NOMO-1 (cell line): ENCODE data around the gene FAM13C.
"Not testable (repeated sequence)": the region's sequence is repeated elsewhere in the genome, so short reads cannot be mapped to it uniquely, and the experiment has no call there.

Experiments used
- DNase-seq, 2 experiments: peaks; one replicate each; lab custom pipeline; 2025; ENCODE audit not compliant: unreplicated experiment in 2 of 2; lab: John Stamatoyannopoulos, UW

Gene FAM13C

DNA sequence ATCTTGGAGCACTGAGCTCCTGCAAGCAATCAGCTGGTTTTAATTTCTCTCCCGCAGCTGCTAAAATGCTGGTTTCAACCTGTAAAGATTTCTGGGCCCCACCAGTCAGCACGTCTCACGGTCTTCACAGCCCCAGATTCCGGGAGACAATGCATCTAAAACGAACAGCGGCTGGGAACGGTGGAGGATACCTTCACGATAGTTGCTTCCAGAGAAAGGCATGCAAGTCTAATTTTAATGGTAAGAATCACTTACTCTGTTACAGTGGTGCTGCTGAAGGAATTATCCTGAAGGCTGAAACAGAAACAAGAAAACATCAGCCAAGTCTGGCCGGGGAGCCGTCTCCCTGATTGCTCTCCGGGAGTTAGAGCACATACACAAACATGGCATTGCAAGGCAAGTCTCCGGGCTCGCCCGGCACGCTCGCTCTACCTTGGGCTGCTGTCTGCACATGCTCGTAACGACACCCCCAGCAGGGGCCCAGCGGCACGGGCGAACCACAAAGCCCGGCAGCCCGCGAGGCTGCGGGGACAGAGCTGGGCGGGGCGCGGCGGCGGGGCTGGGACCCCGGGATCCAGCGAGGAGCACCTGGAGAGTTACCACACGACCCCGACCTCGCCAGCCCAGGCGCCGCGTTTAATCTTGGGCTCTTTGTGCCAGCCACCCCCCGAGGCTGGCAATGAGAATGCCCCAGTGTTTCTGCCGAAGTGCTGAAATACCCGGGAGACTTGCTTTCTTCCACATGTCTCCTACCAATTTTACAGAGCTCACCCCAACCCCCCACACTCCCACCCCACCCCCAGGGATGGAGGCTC lies at the start of gene FAM13C:
Gene FAM13C, minus strand, starts transcription at position 406 of the 815 bp plus-strand sequence. Its CDS starts 89 bp downstream, at position 317.
- DNase-seq, result no peak

DNA sequence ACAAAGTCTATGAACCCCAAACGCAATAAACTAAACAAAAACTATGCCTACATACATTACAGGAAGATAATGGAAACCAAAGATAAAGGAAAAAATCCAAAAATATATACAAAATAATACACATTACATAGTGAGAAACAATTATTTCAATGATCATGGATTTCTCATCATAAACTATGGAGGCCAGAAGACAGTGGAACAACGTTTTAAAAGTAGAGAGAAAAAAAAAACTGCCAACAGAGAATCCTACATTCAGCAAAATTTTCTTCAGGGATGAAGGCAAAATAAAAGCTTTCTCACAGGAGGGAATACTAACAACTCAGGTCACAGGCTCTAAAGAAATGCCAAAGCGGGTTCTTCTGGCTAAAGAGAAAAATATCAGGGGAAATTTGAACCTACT lies 42.9 kb upstream of the FAM13C start:
- no peak for DNase-seq

DNA sequence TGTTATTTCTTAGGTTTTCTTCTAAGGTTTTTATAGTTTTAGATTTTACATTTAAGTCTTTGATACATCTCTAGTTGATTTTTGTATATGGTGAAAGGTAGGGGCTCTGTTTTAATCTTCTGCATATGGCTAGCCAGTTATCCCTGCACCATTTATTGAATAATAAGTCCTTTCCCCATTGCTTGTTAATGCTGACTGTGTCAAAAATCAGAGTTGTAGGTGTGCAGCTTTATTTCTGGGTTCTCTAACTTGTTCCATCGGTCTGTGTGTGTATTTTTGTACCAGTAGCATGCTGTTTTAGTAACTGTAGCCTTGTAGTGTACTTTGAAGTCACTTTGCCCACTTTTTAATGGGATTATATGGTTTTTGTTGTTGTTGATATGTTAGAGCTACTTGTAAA lies 37.9 kb upstream of the FAM13C start:
- no peak for DNase-seq

DNA sequence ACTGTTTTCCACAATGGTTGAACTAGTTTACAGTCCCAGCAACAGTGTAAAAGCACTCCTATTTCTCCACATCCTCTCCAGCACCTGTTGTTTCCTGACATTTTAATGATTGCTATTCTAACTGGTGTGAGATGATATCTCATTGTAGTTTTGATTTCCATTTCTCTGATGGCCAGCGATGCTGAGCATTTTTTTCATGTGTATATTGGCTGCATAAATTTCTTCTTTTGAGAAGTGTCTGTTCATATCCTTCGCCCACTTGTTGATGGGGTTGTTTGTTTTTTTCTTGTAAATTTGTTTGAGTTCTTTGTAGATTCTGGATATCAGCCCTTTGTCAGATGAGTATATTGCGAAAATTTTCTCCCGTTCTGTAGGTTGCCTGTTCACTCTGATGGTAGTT lies 37.0 kb upstream of the FAM13C start:
- not testable (repeated sequence) for DNase-seq

DNA sequence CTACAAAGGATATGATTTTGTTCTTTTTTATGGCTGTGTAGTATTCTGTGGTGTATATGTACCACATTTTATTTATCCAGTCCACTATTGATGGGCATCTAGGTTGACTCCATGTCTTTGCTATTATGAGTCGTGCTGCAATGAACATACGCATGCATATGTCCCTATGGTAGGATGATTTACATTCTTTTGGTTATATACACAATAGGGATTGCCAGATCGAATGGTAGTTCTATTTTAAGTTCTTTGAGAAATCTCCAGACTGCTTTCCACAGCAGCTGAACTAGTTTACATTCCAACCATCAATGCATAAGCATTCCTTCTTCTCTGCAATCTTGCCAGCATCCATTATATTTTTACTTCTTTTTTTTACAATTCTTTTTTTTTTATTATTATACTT lies 35.6 kb upstream of the FAM13C start:
- no peak for DNase-seq

DNA sequence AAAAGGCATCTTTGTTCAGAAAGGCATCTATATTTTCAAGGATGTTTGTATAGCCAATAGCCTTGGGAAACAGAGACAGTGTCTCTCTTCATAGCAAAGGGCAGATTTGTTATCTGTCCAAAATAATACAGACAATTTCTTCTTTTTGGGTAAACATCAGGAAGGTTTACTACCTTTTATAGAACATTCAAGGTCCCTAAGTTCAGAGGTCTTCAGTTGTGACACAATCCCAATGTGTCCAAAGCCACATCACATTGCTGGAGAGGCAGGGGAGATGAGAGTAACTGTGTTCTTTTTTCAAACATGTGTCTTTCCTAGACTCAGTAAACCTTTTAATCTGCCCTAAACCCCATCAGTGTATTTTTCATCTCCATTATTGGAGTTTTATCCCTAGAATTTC lies 33.6 kb upstream of the FAM13C start:
- DNase-seq, result no peak

DNA sequence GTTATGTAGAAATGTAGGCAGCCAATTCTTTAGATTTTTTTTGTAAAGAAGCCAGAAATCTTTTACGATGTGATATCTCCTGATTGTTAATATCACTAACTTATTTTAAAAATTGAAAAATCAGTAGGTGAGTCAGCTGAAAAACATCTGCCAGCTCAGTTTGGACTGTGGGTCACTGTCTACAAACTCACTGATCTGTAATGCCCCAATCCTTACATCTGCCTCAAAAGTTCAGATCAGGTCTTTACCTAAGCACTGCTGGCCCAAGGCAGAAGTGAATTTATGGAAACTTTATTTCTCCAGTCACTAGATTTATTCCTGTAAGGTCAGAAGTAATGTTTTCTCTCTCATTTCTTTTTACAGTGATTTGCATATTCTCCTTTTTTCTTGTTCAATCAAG lies 31.0 kb upstream of the FAM13C start:
- DNase-seq, result no peak

DNA sequence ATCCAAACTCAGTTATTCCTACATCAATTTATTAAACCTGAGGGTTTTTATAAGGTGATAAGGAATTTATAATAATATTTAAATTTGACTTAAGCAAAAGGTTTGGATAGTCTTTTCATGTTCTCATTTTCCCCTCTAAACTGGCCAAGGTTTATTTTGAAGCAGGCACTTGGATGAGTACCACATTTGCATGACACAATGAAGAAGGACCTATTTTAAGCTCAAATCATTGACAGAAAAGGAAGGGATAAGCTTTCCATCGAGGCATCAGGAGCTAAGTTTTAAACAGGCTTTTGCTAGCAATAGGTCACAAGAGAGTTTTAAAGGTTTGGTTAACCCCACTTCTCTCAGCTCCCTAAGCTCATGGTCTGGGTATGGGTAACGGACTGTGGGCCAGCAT lies 28.7 kb upstream of the FAM13C start:
- DNase-seq, result no peak

DNA sequence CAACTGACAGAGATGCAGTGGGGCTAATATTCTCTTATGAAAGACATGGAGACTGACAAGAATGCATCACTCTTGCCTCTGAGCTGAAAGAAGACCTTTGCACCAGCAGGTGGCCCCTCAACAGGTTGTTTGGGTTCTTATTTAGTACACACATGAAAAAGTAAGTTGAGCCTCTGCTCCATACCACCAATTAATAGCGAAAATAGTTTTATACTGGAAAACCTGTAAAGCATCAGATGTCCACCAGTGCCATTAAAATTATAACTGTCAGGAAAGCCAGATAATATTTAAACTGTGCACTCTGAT lies 26.3 kb upstream of the FAM13C start:
- no peak for DNase-seq

DNA sequence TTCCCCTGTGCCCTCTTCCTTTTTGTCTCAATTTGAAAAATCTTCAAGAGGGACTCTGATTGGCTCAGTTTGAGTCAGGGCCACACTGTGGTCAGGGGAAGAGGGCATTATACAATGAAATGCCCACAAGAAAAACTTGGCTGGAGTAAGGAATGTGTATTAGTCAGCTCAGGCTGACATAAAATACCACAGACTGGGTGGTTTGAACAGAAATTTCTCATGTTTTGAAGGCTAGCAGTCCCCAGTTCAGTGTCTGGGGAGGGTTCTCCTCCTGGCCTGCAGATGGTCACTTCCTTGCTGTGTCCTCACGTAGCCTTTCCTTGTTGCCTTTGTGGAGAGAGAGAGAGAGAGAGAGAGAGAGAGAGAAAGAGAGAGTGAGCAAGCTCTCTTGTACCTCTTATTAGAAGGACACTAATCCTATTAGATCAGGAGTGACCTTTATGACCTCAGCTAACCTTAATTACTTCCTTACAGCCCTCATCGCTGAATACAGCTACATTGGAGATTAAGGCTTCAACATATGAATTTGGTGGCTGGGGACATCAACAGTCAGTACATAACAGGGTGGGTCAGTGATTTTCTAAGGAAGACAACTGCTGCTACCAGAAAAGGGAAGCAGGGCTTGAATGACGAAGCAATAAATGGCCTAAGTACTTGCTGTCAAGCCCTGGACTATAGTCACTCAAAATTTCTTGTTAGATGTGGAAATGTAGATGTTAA lies 25.8 kb upstream of the FAM13C start:
- DNase-seq, result peak in 1 of 2 experiments; percentile 8

DNA sequence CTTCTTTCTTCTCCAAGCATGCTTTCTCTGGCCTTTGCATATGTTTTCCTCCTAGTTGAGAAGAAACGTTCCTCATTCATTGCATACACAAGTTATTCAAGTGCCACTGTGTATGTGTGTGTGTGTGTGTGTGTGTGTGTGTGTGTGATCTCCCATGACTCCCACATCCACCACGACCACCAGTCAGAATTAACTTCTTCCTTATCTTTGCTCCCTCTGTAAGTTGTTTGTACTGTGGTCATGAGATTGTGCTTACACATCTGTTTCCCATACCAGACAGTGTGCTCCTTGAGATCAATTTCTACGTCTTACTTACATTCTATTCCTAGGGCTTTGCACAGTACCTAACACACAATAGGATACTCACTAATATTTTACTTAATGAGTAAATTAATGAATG lies 22.4 kb upstream of the FAM13C start:
- no peak for DNase-seq

DNA sequence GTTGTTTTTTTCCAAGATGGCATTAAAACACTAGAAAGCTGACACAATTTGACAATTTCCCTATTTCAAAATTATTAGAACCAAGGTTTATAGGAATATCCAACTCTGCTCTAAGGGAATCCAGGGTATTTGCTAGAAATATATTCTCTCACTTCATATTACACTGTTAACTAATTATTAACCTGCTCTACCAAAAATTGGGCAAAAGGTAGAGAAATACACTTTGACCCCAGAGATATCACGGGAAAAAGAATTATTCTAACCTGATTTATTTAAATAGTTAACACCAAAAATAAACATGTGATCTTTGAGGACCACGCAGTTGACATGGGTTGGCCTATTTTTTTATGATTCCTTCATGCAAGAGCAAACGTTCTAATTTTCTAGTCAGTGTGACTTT lies 21.6 kb upstream of the FAM13C start:
- DNase-seq, result no peak

DNA sequence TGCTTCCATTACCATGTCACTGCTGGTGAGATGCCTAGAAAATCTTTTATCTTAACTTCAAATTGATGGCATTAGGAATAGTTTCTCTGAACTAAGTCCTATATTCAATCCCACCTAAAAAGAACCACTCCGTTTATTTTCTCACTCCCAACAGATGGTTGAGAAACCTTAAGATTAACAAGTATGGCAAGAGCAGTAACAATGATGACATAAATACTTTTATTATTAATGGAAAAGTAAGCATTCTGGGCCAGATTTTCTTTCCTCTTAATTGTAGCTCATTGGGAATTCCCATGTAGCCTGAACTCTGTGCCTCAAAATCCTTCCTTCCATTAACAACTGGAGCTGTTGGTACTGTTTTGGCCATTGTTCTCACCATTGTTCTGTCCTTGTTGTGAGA lies 21.1 kb upstream of the FAM13C start:
- no peak for DNase-seq

DNA sequence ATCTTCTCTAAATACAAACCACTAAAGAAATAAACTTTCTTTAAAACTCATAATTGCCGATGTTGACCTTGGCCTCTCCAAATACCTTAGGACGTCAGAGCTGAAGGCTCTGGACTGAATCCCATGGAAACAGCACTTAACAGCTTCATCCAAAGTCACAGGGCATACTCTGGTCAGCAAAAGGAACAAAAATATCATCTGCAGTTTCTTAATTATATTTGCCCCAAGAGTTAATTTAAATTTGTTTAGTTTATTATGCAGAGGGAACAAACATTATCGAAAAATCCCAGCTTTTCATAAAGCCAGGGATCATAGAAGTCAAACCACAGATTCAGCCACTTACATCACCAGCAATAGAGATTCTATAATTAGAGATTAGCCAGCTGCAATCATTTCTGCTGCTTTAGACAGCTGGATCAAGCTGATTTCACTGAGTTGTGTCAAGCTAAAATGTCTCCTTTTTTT lies 20.5 kb upstream of the FAM13C start:
- no peak for DNase-seq

DNA sequence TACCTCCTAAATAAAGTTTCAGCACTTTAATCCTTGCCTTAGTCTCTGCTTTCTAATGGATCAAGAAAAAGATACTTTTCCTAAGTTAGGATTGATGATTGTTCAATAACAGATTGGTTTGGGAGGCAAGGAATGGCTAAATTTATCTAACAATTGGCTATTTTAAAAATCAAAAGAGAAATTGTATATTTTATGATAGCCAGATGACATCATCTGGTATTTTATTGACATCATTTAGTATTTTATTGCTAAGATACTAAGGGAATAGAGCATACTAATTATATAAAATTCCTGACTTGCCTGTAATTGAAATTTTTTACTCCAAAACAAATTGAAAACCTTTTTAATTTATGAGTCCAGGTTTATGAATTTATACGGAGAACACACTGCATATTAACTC lies 19.3 kb upstream of the FAM13C start:
- no peak for DNase-seq

DNA sequence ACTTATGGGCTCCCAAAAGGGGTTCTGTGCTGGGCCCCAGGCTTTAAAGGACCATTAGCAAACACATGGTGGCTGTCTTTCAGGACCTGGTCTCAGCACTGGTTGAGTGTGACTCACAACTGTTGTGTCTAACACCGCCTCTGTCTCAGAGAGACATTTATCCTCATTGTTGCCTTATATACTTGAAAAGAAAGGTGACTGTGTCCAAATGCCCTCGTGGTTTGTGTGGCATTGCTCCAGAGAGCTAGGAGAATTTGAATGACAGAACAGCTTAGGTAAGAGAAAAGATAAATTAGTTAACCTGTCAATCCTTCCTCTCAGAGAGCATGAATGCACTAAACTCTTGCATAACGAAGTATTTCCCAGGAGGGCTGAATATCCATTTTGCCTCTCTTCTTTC lies 14.5 kb upstream of the FAM13C start:
- DNase-seq, result no peak

DNA sequence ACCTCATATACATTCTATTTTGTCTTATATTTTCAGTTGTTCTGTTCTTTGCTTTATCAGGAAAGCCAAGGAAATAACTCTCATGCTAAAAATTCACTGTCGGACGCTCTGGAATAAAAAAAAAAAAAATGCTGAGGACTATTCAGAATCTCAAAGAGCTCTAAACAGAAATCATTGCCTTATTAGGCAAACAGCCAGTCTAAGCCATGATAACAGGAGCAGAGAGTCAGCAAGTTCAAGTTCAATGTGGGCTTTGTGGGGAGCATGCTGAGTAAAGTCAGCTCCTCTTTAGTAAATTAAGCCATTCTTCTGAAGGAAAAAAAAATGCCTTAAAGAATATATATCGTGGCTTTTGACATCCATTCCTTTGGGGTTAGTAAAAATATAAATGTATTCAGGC lies 13.6 kb upstream of the FAM13C start:
- no peak for DNase-seq

DNA sequence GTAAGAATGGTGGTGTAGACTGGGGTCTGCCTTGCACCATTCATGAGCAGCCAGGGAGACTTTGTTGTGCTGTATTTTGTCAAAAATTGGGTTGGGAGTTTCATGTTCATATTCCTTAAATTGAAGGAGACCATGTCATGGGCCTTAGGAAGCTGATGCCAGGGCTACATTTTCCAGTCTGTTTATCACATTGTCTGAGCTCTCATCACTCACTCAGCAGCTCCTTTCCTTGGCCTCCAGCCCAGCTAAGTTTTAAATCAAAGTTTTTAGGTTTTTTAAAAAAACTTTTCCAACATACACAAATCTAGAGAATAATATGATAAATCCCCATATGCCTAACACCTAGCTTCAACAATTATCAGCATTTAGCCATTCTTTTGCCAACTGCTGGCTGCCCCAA lies 12.6 kb upstream of the FAM13C start:
- no peak for DNase-seq

DNA sequence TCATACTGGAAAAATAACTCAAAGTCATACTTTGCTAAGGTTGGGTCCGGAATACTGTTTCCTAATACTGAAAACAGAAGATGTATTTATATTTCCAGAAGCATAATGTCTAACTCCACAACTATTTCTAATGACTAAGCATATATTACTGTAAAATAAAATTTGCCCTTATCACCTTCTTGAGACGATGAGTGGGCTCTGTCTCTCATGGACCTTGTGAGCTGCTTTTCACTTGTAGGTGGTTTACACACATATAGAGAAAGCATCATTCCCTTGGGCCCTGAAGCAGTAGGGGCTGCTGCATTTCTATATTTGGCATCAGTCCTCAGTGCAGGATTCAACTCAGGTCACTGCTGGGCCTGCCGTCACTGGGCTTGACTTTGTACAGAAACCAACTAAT lies 10.7 kb upstream of the FAM13C start:
- DNase-seq, result no peak

DNA sequence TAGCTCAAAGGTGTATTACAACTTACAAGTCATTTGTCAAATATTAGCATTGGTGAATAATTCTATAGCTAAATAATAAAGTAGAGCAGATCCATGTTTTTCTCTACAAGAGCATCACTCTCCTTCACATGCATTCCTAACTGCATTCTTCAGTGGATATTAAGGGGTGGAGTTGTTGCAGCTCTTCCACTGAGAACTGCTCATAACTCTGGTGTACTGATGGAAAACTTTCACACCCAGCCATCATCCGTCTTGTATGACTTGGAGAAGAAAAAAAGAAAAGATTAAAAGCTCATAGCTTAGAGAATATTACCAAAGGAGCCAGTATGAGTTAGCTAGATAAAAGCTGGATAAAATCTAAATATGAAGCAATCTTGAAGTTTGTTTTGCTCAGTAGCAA lies 10.2 kb upstream of the FAM13C start:
- no peak for DNase-seq

DNA sequence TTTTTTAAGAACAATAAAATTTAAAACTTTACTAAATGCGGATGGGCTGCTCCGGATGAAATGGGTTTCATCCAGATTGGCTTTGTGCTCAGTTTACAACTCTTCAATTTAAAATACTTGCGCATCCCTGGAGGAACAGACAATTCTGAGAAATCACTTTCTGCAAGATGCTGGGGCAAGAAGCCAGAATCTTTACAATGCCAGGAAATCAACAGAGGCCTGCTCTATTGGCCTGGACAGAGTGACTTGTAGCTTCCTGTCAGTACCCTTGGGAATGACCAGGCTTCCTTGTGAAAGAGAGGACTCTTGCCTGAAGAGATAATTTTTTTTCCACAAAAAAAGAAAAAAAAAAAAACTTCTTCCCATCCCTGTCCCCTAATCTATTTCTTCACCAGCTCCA lies 3.9 kb upstream of the FAM13C start:
- no peak for DNase-seq

DNA sequence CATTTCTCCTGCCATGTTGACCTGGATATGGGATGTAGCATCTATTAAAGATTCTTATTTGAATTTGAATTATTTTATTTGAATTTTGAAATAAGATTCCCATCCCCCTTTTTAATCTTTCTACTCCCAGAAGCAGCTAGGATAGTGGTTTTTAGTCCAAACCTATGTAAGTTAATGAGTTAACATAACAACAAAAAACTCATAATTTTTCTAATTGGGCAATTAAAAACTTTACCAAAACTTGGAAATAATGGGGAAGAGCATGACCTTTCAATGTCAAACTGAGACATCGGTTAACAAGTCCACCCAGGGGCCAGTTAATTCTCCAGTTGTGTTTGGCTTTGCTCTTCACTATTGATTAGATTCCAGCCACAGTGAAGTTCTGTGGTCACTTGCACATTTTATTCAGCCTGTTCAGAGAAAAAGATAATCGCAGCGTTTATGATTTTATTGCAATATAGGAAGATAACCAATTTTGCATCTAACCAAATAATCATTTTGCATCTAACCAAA lies 1.2 kb upstream of the FAM13C start:
- DNase-seq, result no peak
